Esophagus squamous epithelium (tissue), 4 donors: Measurements from ENCODE around the gene DHCR24.

Experiments
- POLR2A ChIP-seq, 4 donors: fragments of 450-650 bp; IDR thresholded peaks; one replicate each; pipeline ENCODE4 v1.6.1; 2017; ENCODE audit warnings: antibody characterized with exemption in 4 of 4, mild to moderate bottlenecking in 4 of 4, moderate library complexity in 3 of 4
- TF ChIP-seq, protein P1 (sequence below), 6 experiments: fragments of 450-650 bp in 4 of 6; fragments of 200-600 bp in 2 of 6; sonication (generic) in 2 of 6; IDR thresholded peaks; one replicate each; pipeline ENCODE4 v1.5.1; 2016 to 2019; ENCODE audit warnings: antibody characterized with exemption in 6 of 6, mild to moderate bottlenecking in 4 of 6, moderate library complexity in 4 of 6

DNA sequence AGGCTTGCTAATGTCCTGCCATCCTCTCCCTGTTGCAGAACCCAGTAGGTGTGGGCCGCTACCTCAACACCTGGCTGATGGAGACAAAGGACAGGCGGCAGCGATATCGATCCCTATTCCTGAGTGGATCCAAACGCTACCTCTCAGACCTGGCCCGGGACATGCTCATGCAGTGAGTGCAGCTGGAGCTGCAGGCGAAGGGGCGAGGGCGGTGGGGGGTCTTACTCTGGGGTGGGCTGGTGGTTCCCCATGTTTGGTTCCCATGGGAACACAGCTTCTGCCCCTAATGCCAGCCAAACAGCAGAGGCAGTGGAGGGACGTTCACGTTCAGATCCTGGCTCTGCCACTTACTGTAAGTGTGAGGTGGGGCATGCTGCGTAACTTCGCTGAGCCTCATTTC, 70.0 kb downstream of the DHCR24 start:
- TF ChIP-seq, protein P1, sequence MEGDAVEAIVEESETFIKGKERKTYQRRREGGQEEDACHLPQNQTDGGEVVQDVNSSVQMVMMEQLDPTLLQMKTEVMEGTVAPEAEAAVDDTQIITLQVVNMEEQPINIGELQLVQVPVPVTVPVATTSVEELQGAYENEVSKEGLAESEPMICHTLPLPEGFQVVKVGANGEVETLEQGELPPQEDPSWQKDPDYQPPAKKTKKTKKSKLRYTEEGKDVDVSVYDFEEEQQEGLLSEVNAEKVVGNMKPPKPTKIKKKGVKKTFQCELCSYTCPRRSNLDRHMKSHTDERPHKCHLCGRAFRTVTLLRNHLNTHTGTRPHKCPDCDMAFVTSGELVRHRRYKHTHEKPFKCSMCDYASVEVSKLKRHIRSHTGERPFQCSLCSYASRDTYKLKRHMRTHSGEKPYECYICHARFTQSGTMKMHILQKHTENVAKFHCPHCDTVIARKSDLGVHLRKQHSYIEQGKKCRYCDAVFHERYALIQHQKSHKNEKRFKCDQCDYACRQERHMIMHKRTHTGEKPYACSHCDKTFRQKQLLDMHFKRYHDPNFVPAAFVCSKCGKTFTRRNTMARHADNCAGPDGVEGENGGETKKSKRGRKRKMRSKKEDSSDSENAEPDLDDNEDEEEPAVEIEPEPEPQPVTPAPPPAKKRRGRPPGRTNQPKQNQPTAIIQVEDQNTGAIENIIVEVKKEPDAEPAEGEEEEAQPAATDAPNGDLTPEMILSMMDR (IDR thresholded peaks at IDR 0.05): no peak
- no peak for TF ChIP-seq POLR2A (IDR thresholded peaks at IDR 0.05)
